Prostate gland (tissue), 2 donors: Measurements from ENCODE around the gene DMD. TPM values are rescaled to one million over a fixed set of nuclear protein-coding genes. Genes with fewer than 3 reads are reported as not detected.

ENCODE experiments used
- DNase-seq: peaks from one replicate; pipeline ENCODE4 v3.0.0-alpha.2; 2019; ENCODE audit warnings: low spot score
- H3K27ac ChIP-seq, 2 donors: fragments of 200-600 bp; sonication (generic); 2 replicates each; pipeline ENCODE4 v1.5.1; 2017 to 2019
- H3K27me3 ChIP-seq: fragments of 200-600 bp; sonication (generic); replicated peaks from 2 replicates; pipeline ENCODE4 v1.5.1; 2019; ENCODE audit not compliant: insufficient read depth
- H3K36me3 ChIP-seq, 2 donors: fragments of 200-600 bp; sonication (generic); 1 replicate in 1 of 2; 2 replicates in 1 of 2; pipeline versions ENCODE4 v1.5.1 to v1.8.1; 2017 to 2019
- H3K4me1 ChIP-seq: fragments of 200-600 bp; sonication (generic); replicated peaks from 2 replicates; pipeline ENCODE4 v1.5.1; 2019
- H3K4me3 ChIP-seq, 2 donors: fragments of 200-600 bp; sonication (generic); 2 replicates each; pipeline ENCODE4 v1.5.1; 2017 to 2019
- H3K9me3 ChIP-seq: fragments of 200-600 bp; sonication (generic); 2 replicates; pipeline ENCODE4 v1.5.1; 2017
- POLR2A ChIP-seq: fragments of 450-650 bp; IDR thresholded peaks from one replicate; pipeline ENCODE4 v1.6.1; 2016; ENCODE audit warnings: antibody characterized with exemption, mild to moderate bottlenecking
- POLR2AphosphoS5 ChIP-seq: sonication (generic); formaldehyde crosslinking; IDR thresholded peaks from one replicate; pipeline ENCODE4 v1.6.1; 2017; ENCODE audit warnings: antibody characterized with exemption
- WGBS: methylation state at CpG from one replicate; pipeline ENCODE4 v1.1.5; 2018; 5-methylcytosine and 5-hydroxymethylcytosine counted together
- intact Hi-C: fragments of 100-400 bp; cut with DNase I; formaldehyde crosslinking; loops from one replicate; pipeline ENCODE4 v1.14.2; 2022
- total RNA-seq, 2 donors: library from RNA; depleted of rRNA; stranded (reverse); fragments of >200 nt; gene quantifications; one replicate each; pipeline ENCODE4 v1.1.0, GENCODE V29; 2016
- TF ChIP-seq, protein P1 (sequence below), 4 experiments: fragments of 200-600 bp in 2 of 4; fragments of 450-650 bp in 2 of 4; sonication (generic) in 2 of 4; IDR thresholded peaks; 1 replicate in 3 of 4; 2 replicates in 1 of 4; pipeline ENCODE4 v1.5.1; 2016 to 2019; ENCODE audit warnings: antibody characterized with exemption in 4 of 4, mild to moderate bottlenecking in 2 of 4, moderate library complexity in 2 of 4

DMD gene
- total RNA-seq, 2 donors from 2014 or later = 17.6 to 34.8 TPM

- TF ChIP-seq POLR2A (no peak), POLR2AphosphoS5 (no peak)
- TF ChIP-seq, protein P1, sequence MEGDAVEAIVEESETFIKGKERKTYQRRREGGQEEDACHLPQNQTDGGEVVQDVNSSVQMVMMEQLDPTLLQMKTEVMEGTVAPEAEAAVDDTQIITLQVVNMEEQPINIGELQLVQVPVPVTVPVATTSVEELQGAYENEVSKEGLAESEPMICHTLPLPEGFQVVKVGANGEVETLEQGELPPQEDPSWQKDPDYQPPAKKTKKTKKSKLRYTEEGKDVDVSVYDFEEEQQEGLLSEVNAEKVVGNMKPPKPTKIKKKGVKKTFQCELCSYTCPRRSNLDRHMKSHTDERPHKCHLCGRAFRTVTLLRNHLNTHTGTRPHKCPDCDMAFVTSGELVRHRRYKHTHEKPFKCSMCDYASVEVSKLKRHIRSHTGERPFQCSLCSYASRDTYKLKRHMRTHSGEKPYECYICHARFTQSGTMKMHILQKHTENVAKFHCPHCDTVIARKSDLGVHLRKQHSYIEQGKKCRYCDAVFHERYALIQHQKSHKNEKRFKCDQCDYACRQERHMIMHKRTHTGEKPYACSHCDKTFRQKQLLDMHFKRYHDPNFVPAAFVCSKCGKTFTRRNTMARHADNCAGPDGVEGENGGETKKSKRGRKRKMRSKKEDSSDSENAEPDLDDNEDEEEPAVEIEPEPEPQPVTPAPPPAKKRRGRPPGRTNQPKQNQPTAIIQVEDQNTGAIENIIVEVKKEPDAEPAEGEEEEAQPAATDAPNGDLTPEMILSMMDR (IDR thresholded peaks at IDR 0.05) = no peak
- no peaks in the 10 kb centered on the region for H3K36me3 ChIP-seq
- H3K9me3 ChIP-seq = no peaks in the 10 kb centered on the region
- H3K4me1 ChIP-seq = no peaks in the 10 kb centered on the region
- no peak overlapping the region for H3K27ac ChIP-seq
- intact Hi-C loops = no loop called here
- 46% methylated on average over 3 of the region's 3 CpGs for WGBS
- H3K27me3 ChIP-seq = no peaks in the 10 kb centered on the region
- no peak overlapping the region for H3K4me3 ChIP-seq
- no peak for DNase-seq
Observed at GRCh38 chrX:32896088-32896487, 315.3 kb downstream of the DMD start.

GRCh38 chrX:32894679-32895078 is 316.7 kb downstream of the DMD start:
- TF ChIP-seq, protein P1 (IDR thresholded peaks at IDR 0.05) = no peak
- no peak for TF ChIP-seq POLR2AphosphoS5
- no peak for TF ChIP-seq POLR2A
- no peak for DNase-seq
- no peaks in the 10 kb centered on the region for H3K4me1 ChIP-seq
- no peaks in the 10 kb centered on the region for H3K27me3 ChIP-seq
- intact Hi-C loops = no loop called here
- no peaks in the 10 kb centered on the region for H3K9me3 ChIP-seq
- no peak overlapping the region for H3K4me3 ChIP-seq
- H3K27ac ChIP-seq = no peak overlapping the region
- H3K36me3 ChIP-seq = no peaks in the 10 kb centered on the region
- WGBS = 87% methylated on average over 7 of the region's 7 CpGs

- WGBS = 57% methylated on average over 5 of the region's 5 CpGs
Observed at GRCh38 chrX:32893751-32894150, 317.6 kb downstream of the DMD start.

GRCh38 chrX:32877592-32877991 is 333.8 kb downstream of the DMD start:
- H3K27me3 ChIP-seq = no peaks in the 10 kb centered on the region
- 51% methylated on average over 3 of the region's 3 CpGs for WGBS
- H3K4me3 ChIP-seq = no peak overlapping the region
- DNase-seq = peak; percentile 60
- H3K4me1 ChIP-seq = no peaks in the 10 kb centered on the region
- no peaks in the 10 kb centered on the region for H3K36me3 ChIP-seq
- intact Hi-C loops = no loop called here
- no peak overlapping the region for H3K27ac ChIP-seq
- no peaks in the 10 kb centered on the region for H3K9me3 ChIP-seq
- TF ChIP-seq, protein P1 (IDR thresholded peaks at IDR 0.05) = no peak
- TF ChIP-seq POLR2A = no peak
- peak; percentile 39 for TF ChIP-seq POLR2AphosphoS5

More at GRCh38 chrX:32893751-32894150, 317.6 kb downstream of the DMD start:
- no peak overlapping the region for H3K4me3 ChIP-seq
- H3K4me1 ChIP-seq = no peaks in the 10 kb centered on the region
- no peak for DNase-seq
- no peaks in the 10 kb centered on the region for H3K9me3 ChIP-seq
- TF ChIP-seq POLR2A (no peak), POLR2AphosphoS5 (no peak)
- TF ChIP-seq, protein P1 (IDR thresholded peaks at IDR 0.05) = no peak
- no peak overlapping the region for H3K27ac ChIP-seq
- H3K27me3 ChIP-seq = no peaks in the 10 kb centered on the region
- intact Hi-C loops = no loop called here
- H3K36me3 ChIP-seq = no peaks in the 10 kb centered on the region

DNA sequence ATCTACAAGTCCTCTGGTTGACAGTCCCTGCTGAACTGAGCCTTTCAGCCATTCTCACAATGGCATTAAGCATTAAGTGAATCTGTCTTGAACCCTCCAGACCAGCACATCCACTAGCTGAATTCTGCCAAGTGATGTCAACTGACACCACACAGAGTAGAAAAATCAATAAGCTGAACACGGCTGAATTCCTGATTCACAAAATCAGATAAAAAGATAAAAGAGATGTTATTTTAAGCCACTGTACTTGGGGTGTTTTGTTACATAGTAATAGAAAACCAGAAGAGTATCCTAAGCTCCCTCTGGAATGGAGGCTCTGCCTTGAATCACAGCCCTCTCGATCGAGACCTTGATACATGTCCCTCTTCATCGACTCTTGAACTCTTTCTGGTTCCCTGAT is 336.5 kb downstream of the DMD start:
- 69% methylated on average over 4 of the region's 4 CpGs for WGBS
- DNase-seq = no peak
- Histone ChIP-seq H3K4me3 (no peak overlapping the region), H3K27me3 (no peaks in the 10 kb centered on the region), H3K27ac (no peak overlapping the region), H3K4me1 (no peaks in the 10 kb centered on the region), H3K9me3 (no peaks in the 10 kb centered on the region), H3K36me3 (no peaks in the 10 kb centered on the region)
- intact Hi-C loops = no loop called here
- TF ChIP-seq POLR2A = no peak
- TF ChIP-seq POLR2AphosphoS5 = no peak
- TF ChIP-seq, protein P1 (IDR thresholded peaks at IDR 0.05) = no peak
